GM18951 (cell line): Measurements from ENCODE around the gene MTO1.
A peak's percentile ranks its signal among the peaks of the same experiment; 100 is the strongest.
"Not testable (repeated sequence)": the region's sequence is repeated elsewhere in the genome, so short reads cannot be mapped to it uniquely, and the experiment has no call there.

Source experiments
- POLR2A ChIP-seq: IDR thresholded peaks from 4 replicates; pipeline ENCODE4 v1.6.1; 2011; ENCODE audit warnings: mild to moderate bottlenecking; ENCODE audit not compliant: insufficient read length, insufficient read depth; ENCODE audit errors: extremely low read depth
- in situ Hi-C: fragments of 300-500 bp; cut with MboI; formaldehyde crosslinking; loops from one replicate; pipeline ENCODE4 v1.12.0; 2022; ENCODE audit warnings: low sequenced_read_pairs, mixed read lengths, inconsistent platforms; ENCODE audit not compliant: unreplicated experiment

Gene MTO1

DNA sequence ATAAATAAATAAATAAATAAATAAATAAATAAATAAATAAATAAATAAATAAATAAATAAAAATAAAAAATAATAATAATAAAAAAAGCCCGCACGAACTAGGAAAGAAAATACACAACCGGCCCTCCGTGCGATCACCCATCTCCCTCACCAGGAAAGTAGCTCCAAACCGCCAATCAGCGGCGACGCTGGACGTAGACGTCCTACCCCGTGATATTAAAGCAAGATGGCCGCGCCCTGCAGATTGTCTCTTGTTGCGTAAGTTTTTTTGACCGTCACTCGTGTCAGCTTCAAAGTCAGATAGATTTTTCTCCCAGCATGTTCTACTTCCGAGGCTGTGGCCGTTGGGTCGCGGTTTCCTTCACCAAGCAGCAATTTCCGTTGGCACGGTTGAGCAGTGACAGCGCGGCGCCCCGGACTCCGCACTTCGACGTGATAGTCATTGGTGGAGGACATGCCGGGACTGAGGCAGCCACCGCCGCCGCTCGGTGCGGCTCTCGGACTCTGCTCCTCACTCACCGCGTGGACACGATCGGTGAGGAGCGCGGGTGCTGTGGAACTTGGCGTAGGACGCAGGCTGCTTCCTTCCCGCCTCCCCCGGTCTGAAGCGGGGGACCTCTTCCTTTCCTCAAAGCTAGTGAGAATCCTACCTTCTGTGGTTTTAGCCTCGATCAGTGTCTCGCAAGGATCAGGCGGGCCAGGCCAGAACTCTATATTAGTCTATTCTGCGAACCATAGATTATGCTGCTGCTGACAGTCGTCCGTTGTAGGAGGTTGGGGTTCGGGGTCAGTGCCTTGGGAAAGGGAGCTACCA, at the start of gene MTO1:
MTO1 (plus strand) TSS at position 201 of the 814 bp plus-strand sequence; CDS start at position 319, 118 bp downstream.
- peak; percentile 72 for TF ChIP-seq POLR2A
- in situ Hi-C loops, result no loop called here

DNA sequence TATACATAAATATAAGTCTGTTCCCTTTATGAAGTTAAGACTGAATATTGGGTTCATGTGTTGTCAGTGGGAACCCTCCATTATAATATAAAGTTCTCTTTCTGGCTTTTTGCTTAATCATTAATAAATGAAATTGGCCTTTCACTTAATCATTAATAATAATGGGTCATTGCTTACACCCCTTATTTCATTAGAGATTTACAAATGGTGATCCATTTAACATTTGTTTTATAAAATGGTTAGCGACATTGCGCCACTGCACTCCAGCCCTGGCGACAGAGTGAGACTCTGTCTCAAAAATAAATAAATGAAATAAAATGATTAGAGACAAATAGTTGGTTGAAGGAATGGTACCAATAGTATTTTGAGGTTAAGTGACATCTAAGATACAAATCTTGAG, 48.4 kb upstream of the MTO1 start:
- in situ Hi-C loops, result no loop called here
- no peak for TF ChIP-seq POLR2A

GRCh38 chr6:73418081-73418741, 43.3 kb upstream of the MTO1 start:
- in situ Hi-C loops, result no loop called here
- no peak for TF ChIP-seq POLR2A

DNA sequence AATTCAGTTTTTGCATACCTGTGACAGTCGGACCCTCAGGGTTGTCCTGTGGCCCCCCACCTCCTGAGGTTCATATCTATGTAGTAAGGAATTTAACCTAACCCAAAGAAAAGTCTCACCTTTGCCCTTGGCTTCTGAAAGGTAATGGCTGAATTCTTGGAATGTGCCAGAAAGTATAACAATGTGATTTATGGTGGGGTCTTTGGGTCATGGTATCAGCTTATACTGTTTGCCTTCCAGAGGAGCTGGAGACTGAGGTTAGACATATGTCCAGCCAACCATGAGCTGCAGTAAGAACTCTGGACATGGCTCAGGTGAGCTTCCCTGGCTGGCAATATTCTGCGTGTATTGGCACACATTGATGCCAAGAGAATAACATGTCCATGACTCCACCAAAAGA, 40.0 kb upstream of the MTO1 start:
- in situ Hi-C loops, result no loop called here
- TF ChIP-seq POLR2A, result no peak

GRCh38 chr6:73435236-73435635, 26.3 kb upstream of the MTO1 start:
- no peak for TF ChIP-seq POLR2A
- in situ Hi-C loops, result no loop called here

DNA sequence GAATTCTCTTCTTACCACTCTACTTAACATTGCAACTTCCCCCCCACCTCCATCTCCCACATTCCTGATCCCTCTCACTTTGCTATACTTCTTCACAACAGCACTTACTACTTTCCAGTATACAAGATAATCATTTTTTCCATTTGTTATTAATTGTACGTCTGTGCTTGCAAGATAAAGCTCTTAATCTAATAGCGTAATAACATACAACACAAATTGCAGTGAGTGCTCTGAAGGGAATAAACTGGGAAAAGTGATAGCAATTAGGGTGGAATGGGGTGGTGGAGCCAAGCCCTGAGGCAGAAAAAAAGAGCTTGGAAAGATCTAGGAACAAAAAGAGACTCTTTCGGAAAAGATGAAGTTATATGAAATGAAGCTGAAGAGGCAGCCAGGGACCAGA, 18.0 kb upstream of the MTO1 start:
- TF ChIP-seq POLR2A, result no peak
- in situ Hi-C loops, result no loop called here

DNA sequence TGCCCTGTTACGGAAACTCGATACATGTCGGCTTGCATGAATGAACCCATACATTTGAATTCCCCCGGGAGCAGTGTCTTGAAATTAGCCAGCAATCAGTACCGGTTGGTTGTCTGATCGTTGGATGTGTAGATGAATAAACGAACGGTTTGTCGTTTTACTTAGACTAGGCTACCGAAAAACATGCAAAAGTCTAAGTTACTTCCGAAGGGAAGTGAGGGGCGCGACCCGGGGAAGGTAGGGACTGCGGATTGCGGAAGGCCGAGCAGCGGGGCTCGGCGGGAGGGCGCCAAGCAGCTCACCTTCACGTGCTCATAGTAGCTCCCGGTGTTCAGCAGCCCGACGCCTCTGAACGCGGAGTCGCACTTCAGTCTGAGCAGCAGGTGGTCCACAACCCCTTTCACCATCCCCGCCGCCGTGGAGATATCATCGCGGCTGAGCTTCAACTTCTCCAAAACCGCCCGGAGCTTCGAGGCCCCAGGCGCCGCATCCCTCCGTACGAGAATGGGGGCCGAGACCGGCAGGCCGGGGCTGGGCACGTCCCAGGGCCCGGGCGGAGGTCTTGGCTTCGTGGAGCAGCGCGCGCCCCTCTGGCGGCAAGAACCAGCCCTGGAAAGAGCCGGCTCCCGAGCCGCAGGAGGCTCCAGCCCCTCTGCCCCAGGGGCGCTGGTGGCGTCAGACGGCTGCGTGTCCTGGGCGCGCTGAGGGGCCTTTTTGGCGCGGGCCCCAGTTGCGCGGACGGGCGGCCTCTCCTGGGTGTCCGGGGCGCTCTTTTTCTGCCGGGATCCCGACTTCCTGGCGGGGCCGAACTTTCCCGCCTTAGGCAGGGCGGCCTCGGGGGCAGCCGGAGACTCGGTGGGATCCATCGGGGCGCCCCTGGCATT, 10.1 kb upstream of the MTO1 start:
- in situ Hi-C loops, result no loop called here
- TF ChIP-seq POLR2A, result peak; percentile 54

GRCh38 chr6:73452107-73452461, 9.5 kb upstream of the MTO1 start, which contains the start of gene CGAS:
Gene CGAS (minus strand): TSS chr6:73452297. CDS start chr6:73452181, 116 bp downstream.
- TF ChIP-seq POLR2A, result peak; percentile 75
- in situ Hi-C loops, result no loop called here

GRCh38 chr6:73455865-73456629, 5.5 kb upstream of the MTO1 start:
- in situ Hi-C loops, result no loop called here
- TF ChIP-seq POLR2A, result no peak

- in situ Hi-C loops, result not testable (repeated sequence)
Measured at GRCh38 chr6:73459474-73459873, 2.1 kb upstream of the MTO1 start.

DNA sequence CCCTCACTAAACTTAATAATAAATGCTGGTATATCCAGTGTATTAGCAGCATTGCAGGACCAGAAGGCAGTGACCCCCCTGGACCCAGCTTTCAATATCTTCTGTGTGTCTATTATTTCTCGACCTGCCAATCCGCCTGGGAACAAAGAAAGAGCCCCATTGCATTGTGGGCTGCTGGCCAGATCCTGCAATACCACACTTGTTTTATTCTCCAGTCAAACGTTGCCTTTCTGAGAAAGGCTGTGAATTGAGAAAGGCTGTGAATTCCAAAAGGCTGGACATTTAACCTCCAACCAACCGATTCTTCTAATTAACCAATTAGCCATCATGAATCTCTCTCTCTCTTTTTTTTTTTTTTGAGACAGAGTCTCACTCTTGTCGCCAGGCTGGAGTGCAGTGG, 1.5 kb upstream of the MTO1 start:
- TF ChIP-seq POLR2A, result no peak
- in situ Hi-C loops, result no loop called here

GRCh38 chr6:73471686-73472290, 10.3 kb downstream of the MTO1 start:
- in situ Hi-C loops, result no loop called here
- no peak for TF ChIP-seq POLR2A
